ENCODE data around the gene SORCS1.

Gene SORCS1

GRCh38 chr10:106537866-106538265 is 626.6 kb downstream of the SORCS1 start:
- no peak overlapping the region for H3K4me3 ChIP-seq (replicated peaks; ENCODE audit: low read depth, low read length)
- DNase-seq (ENCODE audit: extremely low read depth, low read depth), result no peak
- TF ChIP-seq CTCF (IDR thresholded peaks at IDR 0.05; ENCODE audit: low read depth, low read length, missing control alignments), result no peak

GRCh38 chr10:106535304-106535953 is 629.1 kb downstream of the SORCS1 start:
- DNase-seq (ENCODE audit: extremely low read depth, low read depth), result no peak
- no peak overlapping the region for H3K4me3 ChIP-seq (replicated peaks; ENCODE audit: low read depth, low read length)
- no peak for TF ChIP-seq CTCF (IDR thresholded peaks at IDR 0.05; ENCODE audit: low read depth, low read length, missing control alignments)

GRCh38 chr10:106534441-106534840 is 630.1 kb downstream of the SORCS1 start:
- TF ChIP-seq CTCF (IDR thresholded peaks at IDR 0.05; ENCODE audit: low read depth, low read length, missing control alignments), result no peak
- no peak for DNase-seq (ENCODE audit: extremely low read depth, low read depth)
- no peak overlapping the region for H3K4me3 ChIP-seq (replicated peaks; ENCODE audit: low read depth, low read length)

- DNase-seq (ENCODE audit: extremely low read depth, low read depth), result no peak
- H3K4me3 ChIP-seq (replicated peaks; ENCODE audit: low read depth, low read length), result no peak overlapping the region
- TF ChIP-seq CTCF (IDR thresholded peaks at IDR 0.05; ENCODE audit: low read depth, low read length, missing control alignments), result no peak
These were observed 635.8 kb downstream of the SORCS1 start for GRCh38 chr10:106528702-106529101.

GRCh38 chr10:106525835-106526234 is 638.7 kb downstream of the SORCS1 start:
- TF ChIP-seq CTCF (IDR thresholded peaks at IDR 0.05; ENCODE audit: low read depth, low read length, missing control alignments), result no peak
- no peak overlapping the region for H3K4me3 ChIP-seq (replicated peaks; ENCODE audit: low read depth, low read length)
- DNase-seq (ENCODE audit: extremely low read depth, low read depth), result no peak
